ENCODE data around the gene CYP4F2.
"Not testable (repeated sequence)": the region's sequence is repeated elsewhere in the genome, so short reads cannot be mapped to it uniquely, and the experiment has no call there.

The CYP4F2 gene

DNA sequence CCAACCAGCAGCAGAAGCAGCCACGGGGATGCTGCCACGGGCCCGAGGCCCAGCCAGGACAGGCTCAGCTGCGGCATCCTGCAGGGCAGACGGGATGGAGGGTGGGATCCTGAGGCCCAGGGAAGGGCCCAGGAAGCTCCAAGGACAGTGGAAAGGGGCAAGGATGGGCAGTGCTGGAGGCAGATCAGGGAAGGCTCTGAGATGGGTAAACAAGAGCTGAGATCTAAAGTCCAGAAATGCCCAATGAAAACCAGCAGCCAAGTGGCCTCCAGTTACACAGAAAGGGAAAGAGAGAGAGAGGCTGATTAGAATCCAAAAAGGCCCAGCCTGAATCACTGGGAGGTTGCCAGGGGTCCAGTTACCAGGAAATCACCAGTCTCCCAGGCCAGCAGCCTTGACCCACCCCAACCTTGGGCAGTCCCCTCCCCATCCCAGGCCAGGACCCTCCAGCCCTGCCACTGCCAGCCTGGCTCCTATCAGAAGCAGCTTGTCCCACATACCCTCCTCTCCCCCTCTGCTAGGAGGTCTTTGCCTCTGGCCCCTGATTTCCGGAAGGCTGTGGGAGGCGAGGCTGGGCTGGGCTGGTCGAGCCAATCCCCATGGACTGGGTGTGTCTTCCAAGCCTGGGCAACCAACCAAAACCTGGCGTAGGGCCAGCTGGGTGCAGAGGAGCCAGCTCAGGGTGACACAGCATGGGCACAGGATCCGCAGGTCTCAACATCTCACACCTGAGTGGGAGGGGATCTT lies 36.6 kb upstream of the CYP4F2 start, which contains the start of gene CYP4F11:
CYP4F11 (minus strand) TSS at position 198 of the 747 bp plus-strand sequence; CDS start at position 77, 121 bp downstream.
- TF ChIP-seq, protein P1, sequence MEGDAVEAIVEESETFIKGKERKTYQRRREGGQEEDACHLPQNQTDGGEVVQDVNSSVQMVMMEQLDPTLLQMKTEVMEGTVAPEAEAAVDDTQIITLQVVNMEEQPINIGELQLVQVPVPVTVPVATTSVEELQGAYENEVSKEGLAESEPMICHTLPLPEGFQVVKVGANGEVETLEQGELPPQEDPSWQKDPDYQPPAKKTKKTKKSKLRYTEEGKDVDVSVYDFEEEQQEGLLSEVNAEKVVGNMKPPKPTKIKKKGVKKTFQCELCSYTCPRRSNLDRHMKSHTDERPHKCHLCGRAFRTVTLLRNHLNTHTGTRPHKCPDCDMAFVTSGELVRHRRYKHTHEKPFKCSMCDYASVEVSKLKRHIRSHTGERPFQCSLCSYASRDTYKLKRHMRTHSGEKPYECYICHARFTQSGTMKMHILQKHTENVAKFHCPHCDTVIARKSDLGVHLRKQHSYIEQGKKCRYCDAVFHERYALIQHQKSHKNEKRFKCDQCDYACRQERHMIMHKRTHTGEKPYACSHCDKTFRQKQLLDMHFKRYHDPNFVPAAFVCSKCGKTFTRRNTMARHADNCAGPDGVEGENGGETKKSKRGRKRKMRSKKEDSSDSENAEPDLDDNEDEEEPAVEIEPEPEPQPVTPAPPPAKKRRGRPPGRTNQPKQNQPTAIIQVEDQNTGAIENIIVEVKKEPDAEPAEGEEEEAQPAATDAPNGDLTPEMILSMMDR (conservative IDR thresholded peaks at IDR 0.05; ENCODE audit: low read depth, low read length), result no peak
- no peak within 1 kb of the TSS for H3K4me3 ChIP-seq (ENCODE audit: low read depth, low read length)
- no peak for DNase-seq (ENCODE audit: low read depth)

DNA sequence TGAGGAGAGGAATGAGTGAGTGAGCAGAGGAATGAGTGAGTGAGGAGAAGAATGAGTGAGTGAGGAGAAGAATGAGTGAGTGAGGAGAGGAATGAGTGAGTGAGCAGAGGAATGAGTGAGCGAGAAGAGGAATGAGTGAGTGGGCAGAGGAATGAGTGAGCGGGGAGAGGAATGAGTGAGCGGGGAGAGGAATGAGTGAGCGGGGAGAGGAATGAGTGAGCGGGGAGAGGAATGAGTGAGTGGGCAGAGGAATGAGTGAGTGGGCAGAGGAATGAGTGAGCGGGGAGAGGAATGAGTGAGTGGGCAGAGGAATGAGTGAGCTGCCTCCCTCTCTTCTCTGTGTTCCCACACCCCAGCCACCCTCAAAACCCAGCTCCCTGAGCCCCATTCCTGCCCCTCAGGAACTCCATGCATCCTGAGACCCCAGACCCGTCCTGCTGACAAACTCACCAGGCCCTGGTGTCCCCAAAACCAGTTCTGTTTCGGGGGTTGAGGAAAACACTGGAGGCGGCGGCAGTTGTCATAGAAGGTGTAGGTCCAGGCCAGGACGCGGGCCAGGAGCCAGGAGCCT lies 36.0 kb upstream of the CYP4F2 start:
- H3K4me3 ChIP-seq (ENCODE audit: low read depth, low read length); DNase-seq (ENCODE audit: low read depth): not testable (repeated sequence)

DNA sequence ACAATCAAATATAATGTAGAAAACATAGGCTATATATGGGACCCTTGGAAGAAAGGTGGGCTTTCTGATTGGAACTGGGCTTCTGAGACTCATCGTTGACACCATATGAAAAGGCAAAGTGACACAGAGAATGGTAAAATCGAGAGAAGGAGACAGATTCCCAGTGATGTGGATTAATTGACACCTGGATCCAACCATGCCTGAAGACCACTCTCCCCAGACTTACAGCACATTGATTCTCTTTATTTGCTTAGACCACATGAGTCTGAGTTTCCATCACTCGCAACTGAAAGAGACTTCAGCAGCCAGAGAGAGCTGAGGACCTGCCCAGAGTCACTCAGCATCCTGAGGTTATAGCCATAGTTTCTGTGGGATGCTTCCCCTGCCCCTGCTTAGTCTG lies 30.4 kb upstream of the CYP4F2 start:
- no peak overlapping the region for H3K4me3 ChIP-seq (ENCODE audit: low read depth, low read length)
- TF ChIP-seq, protein P1 (conservative IDR thresholded peaks at IDR 0.05; ENCODE audit: low read depth, low read length), result no peak
- no peak for DNase-seq (ENCODE audit: low read depth)

DNA sequence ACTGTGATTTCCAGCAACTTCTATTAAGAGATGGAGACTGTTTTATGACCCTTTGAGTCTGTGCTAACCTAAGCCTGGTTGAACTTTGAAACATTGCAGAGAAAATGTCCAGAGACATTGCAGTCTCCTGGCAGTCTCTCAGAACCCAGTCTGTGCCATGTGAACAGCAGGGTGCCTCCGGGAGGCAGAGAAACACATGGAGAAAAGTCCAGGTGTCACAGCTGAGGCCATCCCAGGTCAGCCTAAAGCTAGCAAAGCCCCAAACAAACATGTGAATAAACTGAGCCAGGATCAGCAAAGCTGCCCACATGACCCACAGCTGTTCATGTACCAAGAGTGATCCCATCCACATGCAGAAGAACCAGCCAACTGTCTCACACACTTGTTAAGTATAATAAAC lies 28.6 kb upstream of the CYP4F2 start:
- TF ChIP-seq, protein P1 (conservative IDR thresholded peaks at IDR 0.05; ENCODE audit: low read depth, low read length), result no peak
- DNase-seq (ENCODE audit: low read depth), result no peak
- H3K4me3 ChIP-seq (ENCODE audit: low read depth, low read length), result no peak overlapping the region

DNA sequence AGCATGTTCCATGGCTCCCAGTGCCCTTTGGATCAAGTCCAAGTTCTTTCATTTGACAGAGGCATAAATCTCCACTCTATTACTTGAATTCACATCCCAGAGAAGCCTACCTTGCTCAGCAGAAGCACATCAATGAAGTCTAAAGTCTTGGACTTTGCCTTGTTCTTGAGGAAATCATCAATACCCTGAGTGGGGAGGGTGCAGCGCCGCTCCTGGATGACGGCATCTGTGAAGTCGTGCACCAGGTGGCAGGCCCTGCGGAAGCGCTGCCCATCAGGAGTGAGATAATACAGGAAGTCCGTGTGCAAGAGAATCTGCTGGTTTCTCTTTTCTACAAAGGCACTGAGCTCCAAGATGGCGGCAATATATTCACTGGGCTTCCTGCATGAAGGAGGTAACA lies 25.8 kb upstream of the CYP4F2 start:
- no peak overlapping the region for H3K4me3 ChIP-seq (ENCODE audit: low read depth, low read length)
- TF ChIP-seq, protein P1 (conservative IDR thresholded peaks at IDR 0.05; ENCODE audit: low read depth, low read length), result no peak
- DNase-seq (ENCODE audit: low read depth), result no peak

DNA sequence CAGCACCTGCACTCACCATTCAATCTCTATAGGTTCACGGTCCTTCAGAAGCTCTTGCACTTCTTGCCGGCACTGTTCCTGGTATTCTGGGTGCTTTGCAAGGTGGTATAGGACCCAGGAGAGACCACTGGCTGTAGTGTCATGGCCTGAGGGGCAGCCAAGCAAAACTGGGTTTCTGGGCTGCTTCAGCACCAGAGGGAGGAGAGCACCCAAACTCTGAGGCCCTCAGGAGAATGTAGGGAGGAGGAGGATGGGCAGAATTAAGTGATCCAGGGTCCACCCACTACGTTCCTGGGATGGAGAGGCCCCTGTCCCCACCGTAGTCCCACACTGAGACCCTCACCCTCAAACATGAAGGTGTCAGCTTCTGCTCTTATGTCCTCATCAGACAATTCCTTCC lies 24.1 kb upstream of the CYP4F2 start:
- TF ChIP-seq, protein P1 (conservative IDR thresholded peaks at IDR 0.05; ENCODE audit: low read depth, low read length), result no peak
- H3K4me3 ChIP-seq (ENCODE audit: low read depth, low read length), result no peak overlapping the region
- no peak for DNase-seq (ENCODE audit: low read depth)

DNA sequence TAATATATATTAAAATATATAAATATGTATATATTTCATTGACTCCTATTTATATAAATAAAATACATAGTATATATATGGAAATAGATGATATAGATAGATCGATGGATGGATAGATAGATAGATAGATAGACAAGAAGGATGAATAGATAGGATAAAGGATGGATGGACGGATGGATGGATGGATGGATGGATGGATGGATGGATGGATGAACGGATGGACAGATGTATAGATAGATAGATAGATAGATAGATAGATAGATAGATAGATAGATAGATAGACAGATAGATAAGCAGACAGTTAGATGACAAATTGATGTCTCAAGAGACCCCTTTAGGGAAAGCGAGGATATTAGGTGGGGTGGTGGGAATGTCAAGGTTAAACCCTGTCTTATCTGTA lies 21.4 kb upstream of the CYP4F2 start:
- TF ChIP-seq, protein P1 (conservative IDR thresholded peaks at IDR 0.05; ENCODE audit: low read depth, low read length), result no peak
- no peak overlapping the region for H3K4me3 ChIP-seq (ENCODE audit: low read depth, low read length)
- DNase-seq (ENCODE audit: low read depth), result no peak
